H1 (cell line): ENCODE data around the gene ASB8. TPM values are rescaled to one million over a fixed set of nuclear protein-coding genes. Genes with fewer than 3 reads are reported as not detected.

ENCODE experiments used
- CTCF ChIA-PET: fragments of 300-600 bp; sonication (Branson Sonifier 250); formaldehyde crosslinking; loops from one replicate; lab custom pipeline; 2021; ENCODE audit not compliant: partially characterized antibody; lab: Charles Lee
- POLR2A ChIA-PET: fragments of 300-600 bp; sonication (Branson Sonifier 250); formaldehyde crosslinking; loops from one replicate; lab custom pipeline; 2021; ENCODE audit warnings: inconsistent platforms; ENCODE audit not compliant: partially characterized antibody; lab: Charles Lee
- DNase-seq, 2 experiments: peaks; one replicate each; pipeline versions ENCODE4 v3.0.0 to v3.0.0-alpha.2; 2010 to 2022; ENCODE audit warnings: low spot score in 2 of 2, low read depth in 1 of 2, mixed read lengths in 1 of 2
- FAIRE-seq: peaks from 2 replicates; lab custom pipeline; 2011; peaks lifted over from hg19 to GRCh38; lab: Jason Lieb, UNC
- H2AFZ ChIP-seq: 2 replicates; pipeline ENCODE4 v1.8.1; 2012; ENCODE audit warnings: low read length, inconsistent platforms
- H2AK5ac ChIP-seq: 2 replicates; pipeline ENCODE4 v1.6.1; 2013; ENCODE audit warnings: low read depth, low read length
- H2BK120ac ChIP-seq: replicated peaks from 2 replicates; pipeline ENCODE3; 2013; ENCODE audit warnings: low read depth, low read length, inconsistent platforms
- H2BK12ac ChIP-seq: 2 replicates; pipeline ENCODE4 v1.6.1; 2013; ENCODE audit warnings: low read depth, low read length
- H2BK15ac ChIP-seq: 2 replicates; pipeline ENCODE4 v1.6.1; 2013; ENCODE audit warnings: low read length
- H2BK20ac ChIP-seq: 2 replicates; pipeline ENCODE4 v1.6.1; 2013; ENCODE audit warnings: low read length
- H2BK5ac ChIP-seq: 2 replicates; pipeline ENCODE4 v1.6.1; 2013; ENCODE audit warnings: low read depth, low read length
- H3K14ac ChIP-seq: 2 replicates; pipeline ENCODE4 v1.6.1; 2013; ENCODE audit warnings: inconsistent platforms; ENCODE audit not compliant: insufficient read length
- H3K18ac ChIP-seq: 2 replicates; pipeline ENCODE4 v1.6.1; 2013; ENCODE audit warnings: low read length; ENCODE audit errors: extremely low read depth
- H3K23ac ChIP-seq: 2 replicates; pipeline ENCODE4 v1.6.1; 2013; ENCODE audit warnings: inconsistent platforms; ENCODE audit not compliant: insufficient read length
- H3K23me2 ChIP-seq: 2 replicates; pipeline ENCODE4 v1.6.1; 2013; ENCODE audit warnings: low read depth, low read length
- H3K27ac ChIP-seq: 2 replicates; pipeline ENCODE4 v1.6.1; 2011; ENCODE audit warnings: low read depth, low read length, inconsistent platforms
- H3K27me3 ChIP-seq, 4 experiments: replicated peaks in 1 of 4; 1 replicate in 1 of 4; 2 replicates in 3 of 4; pipeline versions ENCODE4 v1.6.1 to v1.8.1; 2011 to 2013; ENCODE audit warnings: low read length in 3 of 4, mild to moderate bottlenecking in 3 of 4, inconsistent platforms in 2 of 4, mixed read lengths in 2 of 4, moderate library complexity in 1 of 4; ENCODE audit not compliant: control insufficient read depth in 3 of 4, insufficient read depth in 3 of 4; ENCODE audit errors: extremely low read depth in 1 of 4
- H3K36me3 ChIP-seq, 4 experiments: 2 replicates each; pipeline versions ENCODE4 v1.6.1 to v1.8.1; 2011 to 2013; ENCODE audit warnings: mild to moderate bottlenecking in 4 of 4, low read length in 3 of 4, moderate library complexity in 2 of 4, control low read depth in 1 of 4, inconsistent platforms in 1 of 4; ENCODE audit not compliant: insufficient read depth in 4 of 4, control insufficient read depth in 2 of 4
- H3K4ac ChIP-seq: replicated peaks from 2 replicates; pipeline ENCODE3; 2013; ENCODE audit warnings: low read length, low read depth, mixed read lengths, inconsistent platforms; ENCODE audit not compliant: insufficient read length
- H3K4me1 ChIP-seq, 4 experiments: replicated peaks in 1 of 4; 1 replicate in 1 of 4; 2 replicates in 3 of 4; pipeline versions ENCODE4 v1.6.1 to v1.8.1; 2011 to 2013; ENCODE audit warnings: low read length in 3 of 4, inconsistent platforms in 2 of 4, mixed read lengths in 1 of 4; ENCODE audit not compliant: insufficient read depth in 4 of 4, control insufficient read depth in 3 of 4
- H3K4me2 ChIP-seq, 2 experiments: 2 replicates each; pipeline versions ENCODE4 v1.6.1 to v1.8.1; 2011 to 2013; ENCODE audit warnings: low read depth in 2 of 2, low read length in 2 of 2, control low read depth in 1 of 2, inconsistent platforms in 1 of 2, mild to moderate bottlenecking in 1 of 2; ENCODE audit not compliant: insufficient read depth in 1 of 2
- H3K4me3 ChIP-seq, 4 experiments: fragments of 200-600, 300-600 bp in 1 of 4; sonication (generic), shearing (Covaris generic), sonication (Bioruptor Twin) in 1 of 4; 2 replicates each; pipeline versions ENCODE4 v1.5.1 to v1.8.1; 2011 to 2016; ENCODE audit warnings: low read length in 4 of 4, low read depth in 3 of 4, control low read depth in 2 of 4, inconsistent platforms in 2 of 4, mild to moderate bottlenecking in 2 of 4, mixed read lengths in 1 of 4, moderate library complexity in 1 of 4; ENCODE audit not compliant: insufficient read depth in 2 of 4; ENCODE audit errors: extremely low read depth in 1 of 4
- H3K56ac ChIP-seq: replicated peaks from 2 replicates; pipeline ENCODE3; 2013; ENCODE audit warnings: low read depth, mild to moderate bottlenecking, mixed read lengths, low read length, inconsistent platforms; ENCODE audit not compliant: insufficient read length
- H3K79me1 ChIP-seq: 2 replicates; pipeline ENCODE4 v1.6.1; 2013; ENCODE audit warnings: low read depth, low read length, control low read depth
- H3K79me2 ChIP-seq, 2 experiments: 2 replicates each; pipeline versions ENCODE4 v1.6.1 to v1.8.1; 2012 to 2013; ENCODE audit warnings: low read length in 2 of 2, mild to moderate bottlenecking in 2 of 2, inconsistent platforms in 1 of 2; ENCODE audit not compliant: insufficient read depth in 2 of 2, control insufficient read depth in 1 of 2
- H3K9ac ChIP-seq, 4 experiments: replicated peaks in 1 of 4; 1 replicate in 1 of 4; 2 replicates in 3 of 4; pipeline versions ENCODE4 v1.6.1 to v1.8.1; 2011 to 2013; ENCODE audit warnings: low read depth in 3 of 4, low read length in 3 of 4, control low read depth in 2 of 4, mild to moderate bottlenecking in 2 of 4, moderate library complexity in 2 of 4, inconsistent platforms in 1 of 4; ENCODE audit errors: extremely low read depth in 1 of 4
- H3K9me3 ChIP-seq, 2 experiments: 2 replicates each; pipeline versions ENCODE4 v1.6.1 to v1.8.1; 2012 to 2013; ENCODE audit warnings: mild to moderate bottlenecking in 2 of 2, moderate library complexity in 2 of 2, control low read depth in 1 of 2, inconsistent platforms in 1 of 2, low read depth in 1 of 2, low read length in 1 of 2, mixed read lengths in 1 of 2; ENCODE audit not compliant: insufficient read depth in 2 of 2
- H4K20me1 ChIP-seq, 2 experiments: replicated peaks in 1 of 2; 2 replicates each; pipeline versions ENCODE3 to v1.8.1; 2011 to 2013; ENCODE audit warnings: inconsistent platforms in 2 of 2, low read length in 2 of 2, mild to moderate bottlenecking in 1 of 2; ENCODE audit not compliant: insufficient read depth in 2 of 2, control insufficient read depth in 1 of 2
- H4K5ac ChIP-seq: 2 replicates; pipeline ENCODE4 v1.6.1; 2013; ENCODE audit warnings: low read length, low read depth, mixed read lengths, inconsistent platforms; ENCODE audit not compliant: insufficient read length
- H4K8ac ChIP-seq: 2 replicates; pipeline ENCODE4 v1.8.0; 2013; ENCODE audit warnings: mild to moderate bottlenecking, moderate library complexity, low read length, inconsistent platforms; ENCODE audit not compliant: insufficient read depth; ENCODE audit errors: extremely low read depth
- H4K91ac ChIP-seq: replicated peaks from 2 replicates; pipeline ENCODE3; 2013; ENCODE audit warnings: low read length, mixed read lengths, inconsistent platforms; ENCODE audit not compliant: insufficient read length
- EP300 ChIP-seq, 2 experiments: IDR thresholded peaks; 1 replicate in 1 of 2; 2 replicates in 1 of 2; pipeline ENCODE4 v1.6.1; 2011 to 2012; ENCODE audit warnings: low read depth in 2 of 2, low read length in 2 of 2, mild to moderate bottlenecking in 2 of 2, borderline replicate concordance in 1 of 2, inconsistent platforms in 1 of 2, moderate library complexity in 1 of 2
- WGBS, 2 experiments: shearing (Covaris generic) in 1 of 2; methylation state at CpG; one replicate each; pipeline versions ENCODE4 v1.1.6 to v1.1.7; 2013 to 2015; ENCODE audit warnings: low lambda C conversion rate in 2 of 2, mixed read lengths in 2 of 2, inconsistent platforms in 1 of 2, low coverage in 1 of 2, missing lambda C conversion rate in 1 of 2; ENCODE audit not compliant: insufficient replicate concordance in 2 of 2, insufficient coverage in 1 of 2, insufficient read length in 1 of 2; ENCODE audit errors: extremely low coverage in 1 of 2, missing lambda C conversion rate in 1 of 2; 5-methylcytosine and 5-hydroxymethylcytosine counted together
- polyA plus RNA-seq, 7 experiments: library from polyadenylated mRNA; depleted of rRNA in 3 of 7; stranded (reverse) in 5 of 7; unstranded in 2 of 7; fragments of >200 nt in 5 of 7; fragments of 200-250 nt in 2 of 7; gene quantifications; 1 replicate in 5 of 7; 2 replicates in 1 of 7; 4 replicates in 1 of 7; pipeline versions ENCODE4 v1.2.1 to v1.2.3, GENCODE V29; 2011 to 2013; ENCODE audit warnings: missing spikeins in 2 of 7, mixed read lengths in 2 of 7
- total RNA-seq: library from RNA; stranded (reverse); fragmentation: NEBNext Ultra II Directional; extraction: Animal tissue kit (Norgen Biotek cat#: 25700); gene quantifications from 2 replicates; pipeline ENCODE4 v1.2.1, GENCODE V29; 2021

ASB8 gene
- total and polyA plus RNA-seq, 2 of the 8 experiments (the other 6 are each of a cell fraction or from before 2014, with no cell fraction given): 3.8 to 8.3 TPM

DNA sequence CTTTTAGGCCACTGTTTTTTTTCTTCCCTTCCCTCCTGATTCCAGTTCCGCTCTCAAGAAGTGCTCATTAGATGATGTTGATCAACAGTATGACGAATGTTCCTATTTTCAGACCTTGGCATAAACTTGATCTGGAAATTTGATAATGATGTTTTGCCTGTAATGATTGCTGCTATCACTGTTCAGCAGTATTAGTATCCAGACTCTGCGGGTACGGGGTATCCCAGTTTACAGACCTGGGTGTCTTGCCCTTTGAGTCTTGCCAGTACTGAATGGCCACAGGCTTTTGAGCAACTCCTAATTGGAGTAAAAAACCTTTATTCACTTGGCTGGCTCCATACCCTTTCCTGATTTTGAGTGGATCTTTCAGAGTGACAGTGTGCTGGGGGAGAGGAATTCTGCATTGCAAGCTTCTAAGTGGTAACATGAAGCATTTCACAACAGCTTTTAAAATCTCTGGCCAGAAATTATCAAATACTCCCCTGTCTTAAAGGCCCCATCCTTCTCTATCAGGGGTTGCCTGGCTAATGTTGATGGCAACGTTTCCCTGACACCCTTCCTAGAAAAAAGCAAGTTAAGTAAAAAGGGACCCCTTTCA, 5.9 kb upstream of the ASB8 start:
- no peak overlapping the region for H3K23ac ChIP-seq
- DNase-seq (no peak), FAIRE-seq (no peak)
- no peak overlapping the region for H3K4me3 ChIP-seq
- no peak overlapping the region for H4K91ac ChIP-seq
- no peaks in the 10 kb centered on the region for H4K20me1 ChIP-seq
- no peak overlapping the region for H3K9ac ChIP-seq
- no peaks in the 10 kb centered on the region for H3K79me1 ChIP-seq
- no peak overlapping the region for H3K14ac ChIP-seq
- no peaks in the 10 kb centered on the region for H3K23me2 ChIP-seq
- no peaks in the 10 kb centered on the region for H3K27me3 ChIP-seq
- H3K79me2 ChIP-seq: no peaks in the 10 kb centered on the region
- H2BK5ac ChIP-seq: no peak overlapping the region
- H3K56ac ChIP-seq: no peak overlapping the region
- H2BK12ac ChIP-seq: no peak overlapping the region
- H4K8ac ChIP-seq: no peak overlapping the region
- no peak overlapping the region for H2BK20ac ChIP-seq
- no peak overlapping the region for H3K27ac ChIP-seq
- WGBS, 2 experiments: 75% methylated on average over 5 of the region's 5 CpGs; no CpG with 5 or more reads in 1 of the 2 experiments
- POLR2A ChIA-PET: interaction anchor here (1.0 to 1.1 kb wide), 2 partner anchors 57 to 132 kb away, joined by 3 read pairs; no protein-coding TSS in a partner anchor
- no peak overlapping the region for H3K4ac ChIP-seq
- no peak overlapping the region for H2BK120ac ChIP-seq
- no peak for TF ChIP-seq EP300 (IDR thresholded peaks at IDR 0.05; ENCODE audit: borderline replicate concordance in 1 of 2, low read depth in 2 of 2, low read length in 2 of 2)
- H4K5ac ChIP-seq: no peak overlapping the region
- H2BK15ac ChIP-seq: no peak overlapping the region
- H3K18ac ChIP-seq: no peak overlapping the region
- H3K9me3 ChIP-seq: no peaks in the 10 kb centered on the region
- no peaks in the 10 kb centered on the region for H3K36me3 ChIP-seq
- H3K4me2 ChIP-seq: no peak overlapping the region
- no peak overlapping the region for H2AK5ac ChIP-seq
- no peaks in the 10 kb centered on the region for H3K4me1 ChIP-seq
- CTCF ChIA-PET: interaction anchor here (1.0 to 4.4 kb wide), 9 partner anchors 8 to 101 kb away, joined by 3 to 40 read pairs (median 5); partner anchors contain the start of gene CCDC184
- no peak overlapping the region for H2AFZ ChIP-seq
